ENCODE results near the gene SHANK2.
"Not testable (repeated sequence)": the region's sequence is repeated elsewhere in the genome, so short reads cannot be mapped to it uniquely, and the experiment has no call there.

SHANK2 gene

DNA sequence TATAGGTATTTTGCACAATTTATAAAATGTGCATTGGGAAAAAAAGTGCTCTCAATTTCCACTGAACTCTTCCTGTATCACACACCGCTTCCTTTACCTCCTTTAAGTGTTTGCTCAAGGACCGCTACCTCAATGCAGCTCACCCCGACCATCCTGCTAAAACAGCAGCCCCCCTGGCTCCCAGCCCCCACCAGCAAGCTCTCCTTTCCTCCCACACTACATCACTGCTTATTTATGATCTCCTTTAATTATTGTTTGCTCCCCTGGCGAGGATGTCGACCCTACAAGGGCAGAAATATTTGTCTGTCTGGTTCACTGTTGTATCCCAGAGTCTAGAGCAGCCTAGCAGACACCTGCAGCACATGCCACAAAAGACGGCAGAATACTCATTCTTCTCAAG, 10.0 kb downstream of the SHANK2 start:
- DNase-seq, result no peak

DNA sequence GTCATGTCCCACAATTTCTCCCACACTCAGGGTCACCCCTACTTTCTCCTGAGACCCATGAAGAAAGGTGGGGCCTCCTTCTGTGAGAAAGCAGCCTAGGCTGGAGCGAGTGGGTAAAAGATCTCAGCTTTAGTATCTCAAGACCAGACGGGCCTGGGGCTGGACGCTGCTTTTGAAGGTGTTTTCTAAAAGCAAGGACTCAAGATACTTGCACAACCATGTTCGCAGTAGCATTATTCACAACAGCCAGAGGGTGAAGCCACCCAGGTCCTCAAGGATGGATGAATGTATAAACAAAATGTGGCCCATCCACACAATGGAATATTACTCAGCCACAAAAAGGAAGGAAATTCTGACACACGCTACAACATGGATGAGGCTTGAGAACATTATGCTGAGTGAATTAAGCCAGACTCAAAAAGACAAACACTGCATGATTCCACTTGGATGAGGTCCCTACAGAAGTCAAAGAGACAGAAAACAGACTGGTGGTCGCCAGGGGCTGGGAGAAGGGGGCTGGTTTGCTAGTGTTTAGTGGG, 10.6 kb downstream of the SHANK2 start:
- DNase-seq, result no peak

GRCh38 chr11:71240865-71241691, 11.3 kb downstream of the SHANK2 start:
- no peak for DNase-seq

- DNase-seq, result no peak
These were observed 12.2 kb downstream of the SHANK2 start for GRCh38 chr11:71240061-71240690.

DNA sequence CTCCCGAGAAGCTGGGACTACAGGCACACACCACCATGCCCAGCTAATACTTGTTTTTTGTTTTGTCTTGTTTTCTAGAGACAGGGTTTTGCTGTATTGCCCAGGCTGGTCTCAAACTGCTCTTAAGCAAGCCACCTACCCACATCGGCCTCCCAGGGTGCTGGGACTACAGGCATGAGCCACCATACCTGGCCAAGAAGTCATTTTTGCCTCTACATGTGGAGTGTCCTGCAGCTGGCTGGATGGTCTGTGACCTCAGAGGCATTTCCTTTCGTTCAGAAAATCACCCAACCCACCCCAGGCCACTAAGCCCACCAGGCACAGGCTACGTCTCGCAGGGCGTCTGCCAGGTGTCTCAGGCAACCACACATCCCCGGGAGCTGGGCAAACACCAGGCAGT, 12.8 kb downstream of the SHANK2 start:
- no peak for DNase-seq

DNA sequence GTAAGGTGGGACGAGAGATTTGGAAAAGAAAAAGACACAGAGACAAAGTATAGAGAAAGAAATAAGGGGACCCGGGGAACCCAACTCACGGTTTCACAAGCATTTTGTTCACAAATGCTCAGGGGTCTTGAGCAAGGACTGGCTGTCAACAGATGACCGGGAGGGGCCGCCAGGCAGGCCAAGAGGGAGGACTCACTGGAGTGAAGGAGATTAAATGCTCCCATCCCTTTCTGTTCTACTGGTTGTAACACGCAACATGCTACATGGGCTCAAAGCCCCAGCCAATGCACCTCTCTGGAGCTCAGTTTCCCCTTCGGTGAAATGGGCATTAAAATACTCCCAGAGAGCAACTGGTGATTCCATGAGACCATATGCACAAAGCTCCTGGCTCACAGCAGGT, 13.4 kb downstream of the SHANK2 start:
- DNase-seq, result no peak

DNA sequence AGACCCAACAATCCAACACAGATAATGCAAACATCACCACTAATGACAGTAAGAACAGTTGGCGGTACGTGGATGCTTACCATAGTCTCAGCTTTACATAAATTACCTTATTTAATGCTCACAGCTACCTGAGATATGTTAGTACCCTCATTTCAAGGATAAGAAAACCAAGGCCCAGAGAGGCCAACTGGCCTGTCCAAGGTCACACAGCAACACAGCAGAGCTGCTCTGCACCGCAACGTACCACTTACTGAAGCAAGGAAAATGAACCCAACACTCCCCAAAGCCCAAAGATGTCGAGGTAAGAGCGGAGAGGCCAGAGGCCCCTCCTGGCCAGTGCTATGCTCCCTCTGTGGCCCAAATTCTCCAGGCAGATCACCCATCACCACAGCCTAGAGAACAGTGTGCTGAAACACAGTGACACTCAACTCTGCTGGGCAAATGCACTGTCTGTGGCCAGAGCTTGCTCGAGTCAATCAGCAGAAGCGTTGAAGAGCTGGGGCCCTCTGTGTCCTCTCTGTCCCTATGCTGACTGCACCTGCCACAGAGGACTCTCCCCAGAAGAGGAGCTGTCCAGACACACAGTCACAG, 14.0 kb downstream of the SHANK2 start:
- no peak for DNase-seq

- DNase-seq, result no peak
These were observed 14.5 kb downstream of the SHANK2 start for GRCh38 chr11:71237853-71238252.

DNA sequence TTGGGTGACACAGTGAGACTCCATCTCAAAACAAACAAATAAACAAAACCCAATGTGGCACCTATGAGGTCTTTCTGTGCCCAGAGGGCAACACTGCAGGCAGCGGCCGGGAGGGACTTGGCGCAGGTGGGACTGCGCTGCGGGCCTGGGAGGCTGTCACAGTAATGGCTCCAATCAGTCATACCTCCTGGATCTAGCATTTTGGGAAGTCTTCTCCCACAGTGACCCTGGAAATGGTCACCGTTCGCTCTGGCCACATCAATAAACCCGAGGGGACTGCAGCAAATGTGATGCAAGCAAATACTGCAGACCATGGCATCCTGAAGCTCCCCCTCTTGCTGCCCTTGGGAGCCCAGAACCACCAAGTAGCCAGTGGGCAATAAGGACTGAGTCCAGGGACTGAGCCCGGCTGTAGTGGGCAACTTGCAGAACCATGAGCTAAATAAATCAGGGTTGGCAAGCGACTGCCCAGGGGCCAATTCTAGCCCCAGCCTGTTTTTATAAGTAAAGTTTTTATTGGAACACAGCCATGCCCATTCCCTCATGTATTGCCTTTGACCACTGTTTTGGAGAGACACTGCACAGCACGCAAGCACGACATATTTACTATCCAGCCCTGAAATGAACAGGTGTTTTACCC, 15.4 kb downstream of the SHANK2 start:
- no peak for DNase-seq

DNA sequence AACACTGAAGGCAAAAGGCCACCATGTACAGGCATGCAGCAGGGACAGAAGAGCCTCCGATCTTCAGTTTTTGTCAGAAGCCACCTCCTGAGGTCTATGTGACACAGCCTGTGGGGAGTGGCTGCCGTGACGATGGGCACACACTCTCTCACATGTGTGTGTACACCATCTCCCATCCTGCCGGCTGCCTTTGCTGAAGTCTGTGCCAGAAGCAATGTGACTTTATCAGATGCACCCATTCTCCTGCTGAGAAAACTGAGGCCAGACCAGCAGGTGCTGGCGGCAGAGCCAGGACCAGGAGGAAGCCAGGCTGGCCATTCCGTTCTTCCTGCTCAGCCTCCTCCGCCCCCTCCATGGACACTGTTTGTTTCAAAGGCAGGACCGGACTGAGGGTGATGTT, 16.7 kb downstream of the SHANK2 start:
- no peak for DNase-seq

DNA sequence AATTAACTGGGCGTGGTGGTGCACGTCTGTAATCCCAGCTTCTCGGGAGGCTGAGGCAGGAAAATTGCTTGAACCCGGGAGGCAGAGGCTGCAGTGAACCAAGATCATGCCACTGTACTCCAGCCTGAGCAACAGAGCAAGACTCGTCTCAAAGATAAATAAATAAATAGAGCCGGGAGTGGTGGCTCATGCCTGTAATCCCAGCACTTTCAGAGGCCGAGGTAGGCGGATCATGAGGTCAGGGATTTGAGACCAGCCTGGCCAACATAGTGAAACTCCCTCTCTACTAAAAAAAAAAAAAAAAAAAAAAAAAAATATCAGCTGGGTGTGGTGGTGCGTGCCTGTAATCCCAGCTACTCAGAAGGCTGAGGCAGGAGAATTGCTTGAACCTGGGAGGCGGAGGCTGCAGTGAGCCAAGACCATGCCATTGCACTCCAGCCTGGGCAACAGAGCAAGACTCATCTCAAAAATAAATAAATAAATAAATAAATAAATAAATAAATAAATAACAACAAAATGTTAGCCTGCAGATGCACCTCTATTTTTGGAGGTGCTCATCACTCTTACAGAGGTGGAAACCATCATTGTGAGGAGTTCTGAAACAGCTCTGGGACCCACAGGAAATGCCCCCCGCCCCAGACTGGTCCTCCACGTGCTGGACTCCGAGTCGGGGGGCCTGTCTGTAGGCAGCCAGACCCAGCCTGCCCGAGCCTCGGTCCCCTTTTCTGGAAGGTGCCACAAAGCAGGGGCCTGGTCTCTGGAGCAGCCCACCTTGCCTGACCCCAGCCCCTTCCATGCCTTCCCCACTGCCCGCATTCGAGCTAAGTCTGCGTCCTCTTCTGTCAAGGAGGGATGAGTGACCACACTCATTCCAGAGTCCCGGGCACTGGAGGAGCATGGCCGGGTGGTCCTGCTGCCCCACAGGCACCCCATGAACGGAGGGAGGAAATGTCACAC, 18.2 kb downstream of the SHANK2 start:
- not testable (repeated sequence) for DNase-seq

DNA sequence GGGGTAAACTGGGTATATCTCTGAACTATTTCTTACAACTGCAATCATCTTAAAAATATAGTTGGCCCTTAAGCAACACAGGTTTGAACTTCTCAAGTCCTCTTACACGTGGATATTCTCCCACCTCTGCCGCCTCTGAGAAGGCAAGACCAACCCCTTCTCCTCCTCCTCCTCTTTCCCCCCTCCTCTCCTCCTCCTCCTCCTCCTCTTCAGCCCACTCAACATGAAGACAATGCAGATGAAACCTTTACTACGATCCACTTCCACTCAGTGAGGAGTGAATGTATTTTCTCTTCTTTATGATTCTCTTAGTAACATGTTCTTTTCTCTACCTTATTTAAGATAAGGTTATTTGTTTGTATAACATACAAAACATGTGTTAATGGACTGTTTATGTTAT, 20.0 kb downstream of the SHANK2 start:
- no peak for DNase-seq

DNA sequence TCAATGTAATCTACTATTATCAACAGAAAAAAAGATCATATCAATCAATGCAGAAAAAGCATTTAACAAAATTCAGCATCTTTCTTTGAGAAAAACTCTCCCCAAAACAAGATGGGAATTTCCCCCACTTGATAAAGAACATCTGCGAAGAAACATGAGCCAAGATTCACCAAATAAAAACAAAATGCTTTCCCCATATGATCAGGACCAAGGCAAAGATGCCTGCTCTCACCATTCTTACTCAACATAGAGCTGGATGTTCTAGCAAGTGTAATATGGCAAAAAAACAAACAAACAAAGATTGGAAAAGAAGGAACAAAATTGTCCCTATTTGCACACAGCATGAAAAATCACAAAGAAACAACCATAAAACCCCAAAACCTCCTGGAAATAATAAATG, 23.4 kb downstream of the SHANK2 start:
- DNase-seq, result no peak

DNA sequence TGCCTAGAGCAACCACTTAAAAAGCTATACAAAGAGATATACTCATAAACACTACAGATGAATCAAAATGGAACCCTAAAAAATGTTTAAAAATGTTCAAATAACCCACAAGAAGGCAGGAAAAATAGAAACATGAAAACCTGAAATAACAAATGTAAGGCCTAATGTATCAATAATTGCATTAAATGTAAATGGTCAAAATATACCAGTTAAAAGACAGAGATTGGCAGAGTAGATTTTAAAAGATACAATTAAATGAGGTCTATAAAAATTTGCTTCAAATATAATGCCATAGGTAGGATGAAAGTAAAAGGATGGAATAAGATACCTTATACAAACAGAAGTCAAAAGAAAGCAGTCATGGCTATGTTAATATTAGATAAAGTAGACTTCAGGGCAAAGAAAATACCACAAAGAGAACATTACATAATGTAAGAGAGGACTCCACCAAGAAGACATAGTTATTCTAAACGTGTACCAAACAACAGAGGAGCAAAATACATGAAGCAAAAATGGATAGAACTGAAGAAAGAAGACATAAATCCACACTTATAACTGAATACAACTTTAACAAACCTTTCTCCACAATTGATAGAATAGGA, 25.2 kb downstream of the SHANK2 start:
- DNase-seq, result no peak

DNA sequence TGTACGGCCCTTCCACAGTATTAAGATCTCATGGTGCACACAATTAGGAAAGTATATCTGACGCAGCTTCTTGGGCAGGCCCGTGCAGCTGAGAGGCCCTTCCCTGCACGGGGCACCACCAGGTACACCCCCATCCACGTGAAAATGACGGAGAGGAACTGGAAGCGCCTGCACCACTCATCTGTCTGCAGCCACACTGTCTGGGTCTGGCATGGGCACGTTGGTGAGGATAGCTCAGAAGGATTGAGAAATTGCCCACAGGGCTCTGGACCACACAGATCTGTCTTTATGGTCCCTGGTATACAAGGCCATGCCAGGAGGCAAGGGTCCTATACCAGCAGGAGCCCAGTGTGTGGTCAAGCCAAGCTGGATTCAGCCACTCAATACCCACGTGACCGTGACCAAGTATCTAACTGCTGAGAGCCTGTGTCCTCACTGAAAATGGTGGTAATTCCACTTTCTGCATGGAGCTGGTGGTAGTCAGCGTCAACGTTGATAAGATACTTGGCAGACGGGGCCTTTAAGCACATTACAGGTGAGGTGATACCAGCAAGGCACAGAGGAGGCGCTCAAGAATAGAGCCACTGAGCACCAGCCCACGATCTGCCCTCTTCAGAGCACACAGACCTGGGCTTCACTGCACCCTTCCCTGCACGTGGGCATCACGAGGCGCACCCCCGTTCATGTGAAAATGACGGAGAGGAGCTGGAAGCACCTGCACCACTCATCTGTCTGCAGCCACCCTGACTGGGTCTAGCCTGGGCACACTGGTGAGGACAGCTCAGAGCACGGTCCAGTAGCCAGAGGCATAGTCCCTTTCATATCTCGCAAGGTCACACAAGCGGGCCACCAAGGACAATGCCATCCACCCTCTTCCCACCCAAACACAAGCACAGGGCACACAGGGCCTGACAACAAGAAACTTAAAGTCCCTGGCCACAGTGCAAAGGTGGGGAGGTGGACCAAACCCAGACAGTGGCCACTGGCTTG, 28.4 kb downstream of the SHANK2 start:
- DNase-seq, result no peak

DNA sequence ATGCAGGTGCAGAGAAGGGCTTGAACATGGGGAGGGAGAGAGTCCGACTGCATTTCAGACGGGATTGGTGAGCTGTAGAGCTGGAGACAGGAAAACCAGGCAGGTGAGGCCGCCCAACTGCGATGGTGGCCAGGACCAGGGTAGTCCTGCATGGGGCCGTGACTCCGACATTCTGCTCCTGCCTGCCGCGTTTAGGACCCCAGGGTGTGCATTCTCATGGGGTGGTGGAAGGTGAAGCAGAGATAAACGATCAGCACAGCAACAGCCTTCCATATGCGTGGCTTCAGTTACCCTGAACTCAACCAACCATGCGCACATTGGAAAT, 29.3 kb downstream of the SHANK2 start:
- DNase-seq, result no peak

DNA sequence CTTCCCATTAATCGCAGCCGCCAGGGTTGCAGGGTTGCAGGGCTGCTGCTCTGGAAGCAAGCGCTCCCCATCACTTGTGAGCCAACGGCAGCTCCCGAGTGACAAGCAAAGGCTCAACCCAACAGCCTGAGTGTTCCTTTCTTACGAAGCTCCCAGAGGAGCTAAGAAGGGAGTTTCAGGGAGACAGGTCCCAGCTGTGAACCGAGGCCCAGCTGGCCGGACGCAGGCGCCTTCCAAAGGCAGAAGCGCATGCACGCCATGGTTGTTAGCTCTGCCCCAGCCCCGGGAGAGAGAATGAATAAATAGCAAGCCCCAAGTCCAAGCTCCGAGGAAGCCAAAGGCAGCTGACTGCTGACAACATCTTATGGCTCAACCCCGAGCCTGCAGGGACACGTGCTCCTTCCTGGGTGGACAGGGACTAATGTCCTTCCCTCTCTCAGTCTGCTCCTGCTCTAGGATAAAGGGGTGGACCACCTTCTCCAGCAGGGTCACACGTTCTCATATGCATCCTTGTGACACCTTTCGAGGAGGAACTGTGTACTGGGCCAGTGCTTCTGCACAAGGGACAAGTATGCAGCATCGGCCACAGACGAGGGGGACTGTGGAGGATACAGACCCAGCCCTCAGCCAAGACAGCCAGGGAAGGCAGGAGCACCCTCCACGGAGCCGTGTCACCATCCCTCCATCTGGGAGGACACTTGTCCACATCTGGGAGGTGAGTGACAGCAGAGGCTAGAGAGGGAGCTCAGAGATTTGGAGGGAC, 29.9 kb downstream of the SHANK2 start:
- no peak for DNase-seq

- DNase-seq, result no peak
These were observed 30.6 kb downstream of the SHANK2 start for GRCh38 chr11:71221821-71222220.

- DNase-seq, result no peak
These were observed 31.2 kb downstream of the SHANK2 start for GRCh38 chr11:71221201-71221600.
